Cardiac fibroblast (primary cell): ENCODE measurements around the gene TSPAN3.

Experiments used
- DNase-seq, 2 donors: peaks; one replicate each; pipeline versions ENCODE4 v3.0.0 to v3.0.0-alpha.2; 2010; ENCODE audit warnings: low read depth in 2 of 2
- H3K4me3 ChIP-seq, 2 donors: replicated peaks in 1 of 2; 1 replicate in 1 of 2; 2 replicates in 1 of 2; pipeline ENCODE4 v1.5.1; 2011; ENCODE audit warnings: low read depth in 2 of 2, low read length in 2 of 2, mild to moderate bottlenecking in 2 of 2, moderate library complexity in 1 of 2
- TF ChIP-seq, protein P1 (sequence below): IDR thresholded peaks from one replicate; pipeline ENCODE4 v1.5.1; 2011; ENCODE audit warnings: low read depth, mild to moderate bottlenecking, low read length, inconsistent platforms

TSPAN3 gene

DNA sequence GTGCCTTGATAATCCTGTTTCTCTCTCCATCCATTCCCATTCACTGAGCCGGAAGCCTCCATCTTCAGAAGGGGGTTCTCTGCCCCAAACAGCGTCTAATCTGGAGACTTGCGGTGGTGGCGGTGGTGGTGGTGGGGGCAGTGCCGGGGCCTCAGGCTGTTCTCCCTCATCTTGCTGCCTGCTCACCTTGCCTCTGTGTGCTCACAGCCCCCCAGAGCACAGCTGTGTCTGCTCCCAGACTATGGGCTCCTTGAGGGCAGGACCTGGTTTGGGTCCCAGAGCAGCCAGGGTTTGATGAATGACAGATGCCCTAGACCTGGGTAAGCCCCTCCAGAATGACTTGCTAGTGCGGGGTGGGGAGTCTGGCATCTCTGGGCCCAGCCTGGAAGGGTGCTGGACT, 76.4 kb downstream of the TSPAN3 start:
- TF ChIP-seq, protein P1, sequence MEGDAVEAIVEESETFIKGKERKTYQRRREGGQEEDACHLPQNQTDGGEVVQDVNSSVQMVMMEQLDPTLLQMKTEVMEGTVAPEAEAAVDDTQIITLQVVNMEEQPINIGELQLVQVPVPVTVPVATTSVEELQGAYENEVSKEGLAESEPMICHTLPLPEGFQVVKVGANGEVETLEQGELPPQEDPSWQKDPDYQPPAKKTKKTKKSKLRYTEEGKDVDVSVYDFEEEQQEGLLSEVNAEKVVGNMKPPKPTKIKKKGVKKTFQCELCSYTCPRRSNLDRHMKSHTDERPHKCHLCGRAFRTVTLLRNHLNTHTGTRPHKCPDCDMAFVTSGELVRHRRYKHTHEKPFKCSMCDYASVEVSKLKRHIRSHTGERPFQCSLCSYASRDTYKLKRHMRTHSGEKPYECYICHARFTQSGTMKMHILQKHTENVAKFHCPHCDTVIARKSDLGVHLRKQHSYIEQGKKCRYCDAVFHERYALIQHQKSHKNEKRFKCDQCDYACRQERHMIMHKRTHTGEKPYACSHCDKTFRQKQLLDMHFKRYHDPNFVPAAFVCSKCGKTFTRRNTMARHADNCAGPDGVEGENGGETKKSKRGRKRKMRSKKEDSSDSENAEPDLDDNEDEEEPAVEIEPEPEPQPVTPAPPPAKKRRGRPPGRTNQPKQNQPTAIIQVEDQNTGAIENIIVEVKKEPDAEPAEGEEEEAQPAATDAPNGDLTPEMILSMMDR = no peak
- no peak for DNase-seq
- no peak overlapping the region for H3K4me3 ChIP-seq

DNA sequence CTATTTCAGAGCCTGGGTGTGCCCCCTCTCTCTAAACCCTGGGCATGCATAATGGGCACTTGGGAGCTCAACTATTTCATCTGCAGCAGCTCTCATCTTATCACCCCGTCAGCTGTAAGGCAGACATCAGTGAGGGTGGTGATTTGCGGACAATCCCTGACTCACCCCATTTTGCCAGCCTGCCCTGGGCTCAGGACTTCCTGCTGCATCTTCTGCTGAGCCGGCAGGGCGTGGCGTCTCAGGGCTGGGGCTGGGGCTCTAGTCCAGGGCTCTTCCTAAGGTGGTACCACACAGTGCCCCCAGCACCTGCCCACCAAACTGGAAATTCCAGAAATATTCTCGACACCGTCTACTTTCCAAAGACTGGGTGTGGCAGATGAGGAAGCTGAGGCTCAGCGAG, 76.9 kb downstream of the TSPAN3 start:
- peak in 1 of 2 donors; percentile 5 for DNase-seq
- TF ChIP-seq, protein P1 = no peak
- no peak overlapping the region for H3K4me3 ChIP-seq

DNA sequence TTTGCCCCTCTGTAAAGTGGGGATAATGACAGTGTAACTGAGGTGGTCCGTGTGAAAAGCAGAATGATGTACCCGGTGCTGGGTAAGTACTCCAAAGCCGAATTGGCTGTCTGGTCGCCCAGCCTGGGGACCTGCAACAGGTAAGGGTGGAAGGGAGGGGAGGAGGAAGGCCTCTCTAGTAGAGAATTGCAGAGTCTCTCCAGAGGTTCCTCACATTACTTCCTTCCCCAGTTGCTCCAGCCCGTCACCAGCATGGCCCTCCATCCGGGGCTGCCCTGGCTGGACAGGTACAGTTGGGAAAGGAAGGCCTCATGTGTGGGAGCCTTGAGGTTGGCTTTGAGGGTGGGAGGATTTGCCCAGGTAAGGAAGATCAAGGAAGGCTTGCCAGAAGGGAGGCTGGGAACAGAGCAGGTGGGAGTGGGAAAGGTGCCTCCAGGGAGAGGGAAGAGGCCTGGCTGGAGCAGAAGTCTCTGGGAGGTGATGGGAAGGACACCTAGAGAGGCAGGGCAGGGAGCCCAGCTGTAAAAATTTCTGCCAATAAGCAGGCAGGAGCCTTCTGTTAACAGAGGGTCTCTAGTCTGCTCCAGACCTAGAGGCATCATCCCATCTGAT, 77.7 kb downstream of the TSPAN3 start:
- TF ChIP-seq, protein P1 = no peak
- H3K4me3 ChIP-seq = no peak overlapping the region
- DNase-seq = no peak

DNA sequence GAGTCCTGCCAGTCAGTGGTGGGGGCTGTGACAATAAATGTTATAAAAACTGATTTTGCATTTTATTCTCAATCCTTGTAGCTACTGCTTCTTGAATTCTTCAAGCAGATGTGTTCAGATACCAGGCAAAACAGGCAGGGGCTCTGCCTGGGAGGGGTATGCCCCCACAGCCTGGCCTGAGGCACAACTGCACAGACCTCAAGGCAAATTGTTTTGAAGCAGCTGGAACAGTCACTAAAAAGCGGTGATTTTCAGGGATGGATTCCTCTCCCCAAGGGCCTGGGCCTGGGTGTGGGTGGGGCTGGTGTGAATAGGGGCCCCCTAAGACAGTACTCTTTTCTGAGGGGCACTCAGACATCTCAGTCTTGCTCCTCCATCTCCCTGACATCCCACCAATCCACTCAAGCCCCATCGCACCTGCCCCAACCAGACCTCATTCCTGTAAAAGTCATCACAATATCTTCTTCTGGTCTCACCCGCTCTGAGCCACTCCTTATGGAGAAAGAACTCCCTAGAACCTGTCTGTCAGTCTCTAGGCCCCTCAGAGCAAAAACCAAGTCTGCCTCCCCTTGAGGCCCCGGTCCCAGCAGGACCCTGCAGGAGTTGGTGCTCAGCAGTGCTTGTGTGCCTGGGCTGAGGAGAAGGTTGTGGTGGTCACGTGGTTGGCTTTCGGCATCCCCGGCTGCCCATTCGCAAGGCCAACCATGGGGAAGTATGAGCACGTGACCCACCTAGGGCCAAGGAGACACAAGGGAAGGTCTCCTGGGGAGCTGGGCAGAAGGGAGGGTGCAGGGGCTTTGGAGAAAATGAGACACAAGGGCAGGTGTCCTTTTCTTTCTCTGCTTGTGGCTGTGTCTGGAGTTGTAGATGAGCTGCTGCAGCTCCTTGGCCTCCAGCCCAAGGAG, 78.9 kb downstream of the TSPAN3 start:
- no peak overlapping the region for H3K4me3 ChIP-seq
- DNase-seq = no peak
- TF ChIP-seq, protein P1 = no peak
